GM11168 (cell line): ENCODE results near the gene TPX2.

Experiments used
- in situ Hi-C: fragments of 300-500 bp; cut with MboI; formaldehyde crosslinking; loops from one replicate; pipeline ENCODE4 v1.12.0; 2022; ENCODE audit warnings: low sequenced_read_pairs; ENCODE audit not compliant: unreplicated experiment

The TPX2 gene

DNA sequence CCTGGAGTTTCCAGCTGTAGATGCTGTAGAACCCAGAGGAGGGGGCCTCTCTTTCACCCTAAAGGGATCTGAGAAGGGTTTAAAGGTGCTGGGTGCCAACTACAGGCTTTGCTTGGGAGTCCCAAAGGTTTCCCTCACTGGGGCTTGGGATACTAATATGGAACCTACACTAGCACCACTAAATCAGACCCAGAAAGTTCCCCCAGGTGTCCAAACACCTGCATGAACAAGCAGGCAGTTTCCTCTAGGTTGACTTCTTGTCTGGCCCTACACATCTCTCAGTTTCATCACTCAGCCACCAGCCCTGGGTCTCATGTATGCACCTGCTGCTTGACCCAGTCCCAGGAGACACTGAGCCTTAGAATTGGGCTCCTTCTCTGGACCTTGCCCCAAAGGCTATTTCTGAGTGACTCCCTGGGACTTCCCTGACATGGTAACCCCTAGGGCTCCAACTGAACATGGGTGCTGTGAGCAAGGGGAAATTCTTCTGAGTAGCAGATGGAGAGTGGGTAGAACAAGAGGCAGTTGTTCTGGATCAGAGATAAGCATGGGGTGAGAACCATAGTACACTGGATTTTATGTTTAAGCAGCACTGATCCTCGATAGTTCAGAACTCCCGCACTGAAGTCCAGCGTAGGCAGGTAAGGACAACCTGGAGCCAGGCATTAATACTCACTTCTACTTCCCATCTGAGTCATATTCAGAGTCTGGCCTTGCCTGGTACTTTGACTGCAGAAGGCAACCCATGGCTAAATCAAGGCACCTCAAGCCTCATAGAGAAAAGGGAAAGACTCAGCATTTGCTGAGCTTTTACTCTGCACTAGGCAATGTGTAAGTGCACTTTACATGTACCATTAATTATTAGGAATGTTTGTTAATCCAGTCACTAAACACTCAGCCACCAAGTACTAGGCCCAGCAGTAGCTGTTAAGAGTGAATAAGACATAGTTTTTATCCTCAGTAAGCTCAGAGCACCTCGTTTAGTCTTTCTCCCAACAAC, 33.2 kb upstream of the TPX2 start:
- in situ Hi-C loops = no loop called here

DNA sequence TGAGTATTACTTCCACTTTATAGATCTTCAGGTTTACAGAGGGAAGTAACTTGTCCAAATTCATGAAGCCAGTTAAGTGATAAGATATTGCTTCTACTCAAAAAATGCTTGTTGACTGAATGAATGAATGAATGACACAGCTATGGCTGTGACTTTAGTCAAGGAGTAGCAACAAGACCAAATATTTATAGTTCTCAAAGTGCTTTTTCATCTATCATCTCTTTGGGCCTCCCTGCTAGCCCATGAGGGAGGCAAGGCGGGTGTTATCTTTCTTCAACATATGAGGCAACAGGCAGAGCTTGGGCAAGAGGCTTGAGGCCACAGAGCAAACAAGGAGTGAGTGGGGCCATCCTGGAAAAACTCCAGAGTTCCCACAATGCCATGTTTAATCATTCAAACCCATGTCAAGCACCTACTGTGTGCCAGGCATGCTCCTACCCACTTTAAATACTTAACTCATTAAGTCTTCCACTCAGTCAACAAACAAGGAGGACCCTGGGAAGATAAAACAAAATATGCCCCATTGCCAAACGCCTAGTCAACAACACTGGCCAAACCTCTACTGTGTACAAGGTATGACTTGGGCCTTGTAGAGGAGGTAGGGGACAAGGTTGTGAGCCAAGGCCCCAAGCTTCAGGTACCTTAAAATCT, 32.4 kb upstream of the TPX2 start:
- in situ Hi-C loops = no loop called here

DNA sequence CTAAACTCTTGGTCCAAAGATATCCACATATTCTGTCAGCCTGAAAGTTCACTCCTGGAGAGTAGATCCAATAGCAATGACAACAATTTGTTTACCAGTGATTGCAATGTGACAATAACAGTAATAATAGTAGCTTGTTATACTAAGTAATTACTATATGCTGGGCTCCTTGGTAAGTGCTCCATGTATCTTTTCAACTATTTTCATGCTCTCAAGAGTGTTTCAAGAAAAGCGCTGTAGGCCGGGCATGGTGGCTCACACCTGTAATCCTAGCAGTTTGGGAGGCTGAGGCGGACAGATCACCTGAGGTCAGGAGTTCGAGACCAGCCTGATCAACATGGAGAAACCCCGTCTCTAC, 31.9 kb upstream of the TPX2 start:
- in situ Hi-C loops = no loop called here

DNA sequence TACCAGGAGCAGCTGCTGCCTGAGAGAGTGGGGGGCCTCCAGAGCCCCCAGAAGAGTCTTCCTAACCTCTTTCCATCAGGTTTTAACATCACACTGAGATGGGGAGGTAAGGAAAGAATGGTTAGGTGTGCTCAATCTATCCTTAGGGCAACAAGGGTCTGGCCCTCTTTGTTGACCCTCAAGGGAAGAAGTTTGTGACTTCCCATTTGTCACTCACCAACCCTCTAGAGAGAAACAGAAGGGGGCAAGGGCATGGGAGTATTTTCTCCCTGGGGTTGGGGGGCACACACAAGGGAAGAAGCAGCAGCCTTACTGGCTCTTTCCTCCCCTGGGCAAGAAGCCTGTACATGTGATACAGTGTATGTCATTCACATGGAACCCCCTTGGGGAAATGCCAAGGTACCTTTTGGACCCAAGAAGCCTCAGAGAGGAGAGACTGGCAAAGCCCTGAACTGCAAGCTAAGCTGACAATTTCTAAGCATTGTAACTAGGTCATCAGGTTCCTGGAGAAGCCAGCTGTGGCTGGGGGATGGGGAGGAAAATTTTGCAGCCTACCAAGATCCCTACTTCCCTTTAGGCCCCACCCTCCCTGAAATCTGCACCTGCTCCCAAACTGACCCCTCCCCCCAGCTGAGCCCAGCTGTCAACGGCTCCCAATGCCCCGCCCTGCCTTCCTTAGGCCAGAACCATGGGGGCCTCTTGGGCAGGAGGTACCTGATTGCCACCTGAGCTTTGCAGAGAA, 30.9 kb upstream of the TPX2 start:
- in situ Hi-C loops = no loop called here

DNA sequence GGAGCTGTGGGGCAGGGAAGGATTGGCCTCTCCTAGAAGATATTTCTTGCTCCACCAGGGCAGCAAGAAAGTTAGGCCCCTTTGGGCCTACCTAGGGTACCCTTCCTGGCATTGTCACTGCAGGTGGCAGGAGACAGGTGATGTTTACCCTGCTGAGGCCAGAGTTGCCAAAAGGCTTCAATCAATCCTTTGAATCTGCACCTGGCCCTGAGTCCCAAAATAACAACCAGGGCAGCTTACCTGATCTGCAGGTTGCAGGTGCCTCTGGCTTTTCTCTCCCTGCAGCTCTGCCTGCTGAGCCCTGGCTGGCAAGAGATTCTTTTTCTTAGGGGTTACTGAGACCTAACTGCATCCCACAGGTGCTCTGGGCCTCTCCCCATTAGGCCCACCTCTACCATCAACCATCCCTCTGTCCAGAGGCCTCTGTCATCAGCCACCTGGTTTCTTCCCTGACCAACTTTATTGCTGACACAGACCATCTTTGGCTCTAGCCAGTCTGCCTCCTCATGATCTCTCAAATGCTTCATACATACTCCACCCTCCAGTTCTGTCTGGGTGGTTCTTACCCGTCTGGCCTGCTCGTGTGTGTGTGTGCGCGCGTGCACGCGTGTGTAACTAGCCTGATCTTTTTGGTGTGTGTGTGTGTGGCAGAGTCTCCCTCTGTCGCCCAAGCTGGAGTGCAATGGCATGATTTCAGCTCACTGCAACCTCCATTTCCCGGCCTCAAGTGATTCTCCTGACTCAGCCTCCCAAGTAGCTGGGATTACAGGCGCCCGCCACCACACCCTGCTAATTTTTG, 30.2 kb upstream of the TPX2 start:
- in situ Hi-C loops = no loop called here

DNA sequence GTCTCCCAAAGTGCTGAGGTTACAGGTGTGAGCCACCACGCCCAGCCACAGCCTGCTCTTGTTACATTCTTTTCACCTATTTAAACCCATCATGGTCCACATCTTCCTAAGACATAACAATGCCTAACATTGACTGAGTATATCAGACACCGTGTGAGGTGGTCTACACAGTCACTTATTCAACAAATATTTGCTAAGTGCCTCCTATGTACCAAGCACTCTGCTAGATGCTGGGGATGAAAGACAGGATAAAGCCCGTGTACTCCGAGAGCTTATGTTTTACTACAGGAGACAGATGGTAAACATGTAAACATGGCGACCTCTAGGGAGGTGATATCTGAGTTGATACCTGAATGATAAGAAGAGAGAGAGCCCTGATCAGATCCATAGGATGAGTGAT, 29.2 kb upstream of the TPX2 start:
- in situ Hi-C loops = no loop called here

DNA sequence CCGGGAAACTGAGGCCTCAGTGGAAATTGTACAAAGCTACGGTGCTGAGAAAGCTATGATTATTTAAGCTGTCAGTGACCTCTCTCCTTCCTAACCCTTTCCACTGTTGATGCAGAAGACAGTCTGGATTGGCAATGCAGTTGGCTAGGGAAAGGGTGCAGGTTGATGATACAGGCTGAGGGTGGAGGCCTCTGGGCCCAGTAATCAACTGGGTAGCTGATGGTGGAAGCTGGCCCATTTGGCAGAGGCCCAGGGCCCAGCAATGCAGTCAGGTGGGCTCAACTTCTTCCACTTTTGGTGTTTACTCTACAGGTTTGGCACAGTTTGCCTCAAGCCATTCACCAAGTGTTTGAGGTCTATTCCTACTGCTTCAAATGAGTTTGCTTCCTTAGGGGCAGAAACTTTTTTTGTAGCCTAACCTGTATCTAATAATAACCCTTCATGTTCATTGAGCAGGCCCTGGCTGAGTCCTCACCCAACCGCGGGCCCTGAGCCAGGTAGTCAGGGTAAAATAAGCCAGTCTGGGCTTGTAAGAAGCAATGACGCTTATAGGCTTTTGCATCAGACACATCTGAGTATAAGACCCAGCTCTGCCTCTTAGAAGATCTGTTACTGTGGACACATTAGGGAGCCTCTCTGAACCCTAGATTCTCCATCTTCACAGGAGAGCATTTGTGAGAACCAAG, 28.5 kb upstream of the TPX2 start:
- in situ Hi-C loops = no loop called here

DNA sequence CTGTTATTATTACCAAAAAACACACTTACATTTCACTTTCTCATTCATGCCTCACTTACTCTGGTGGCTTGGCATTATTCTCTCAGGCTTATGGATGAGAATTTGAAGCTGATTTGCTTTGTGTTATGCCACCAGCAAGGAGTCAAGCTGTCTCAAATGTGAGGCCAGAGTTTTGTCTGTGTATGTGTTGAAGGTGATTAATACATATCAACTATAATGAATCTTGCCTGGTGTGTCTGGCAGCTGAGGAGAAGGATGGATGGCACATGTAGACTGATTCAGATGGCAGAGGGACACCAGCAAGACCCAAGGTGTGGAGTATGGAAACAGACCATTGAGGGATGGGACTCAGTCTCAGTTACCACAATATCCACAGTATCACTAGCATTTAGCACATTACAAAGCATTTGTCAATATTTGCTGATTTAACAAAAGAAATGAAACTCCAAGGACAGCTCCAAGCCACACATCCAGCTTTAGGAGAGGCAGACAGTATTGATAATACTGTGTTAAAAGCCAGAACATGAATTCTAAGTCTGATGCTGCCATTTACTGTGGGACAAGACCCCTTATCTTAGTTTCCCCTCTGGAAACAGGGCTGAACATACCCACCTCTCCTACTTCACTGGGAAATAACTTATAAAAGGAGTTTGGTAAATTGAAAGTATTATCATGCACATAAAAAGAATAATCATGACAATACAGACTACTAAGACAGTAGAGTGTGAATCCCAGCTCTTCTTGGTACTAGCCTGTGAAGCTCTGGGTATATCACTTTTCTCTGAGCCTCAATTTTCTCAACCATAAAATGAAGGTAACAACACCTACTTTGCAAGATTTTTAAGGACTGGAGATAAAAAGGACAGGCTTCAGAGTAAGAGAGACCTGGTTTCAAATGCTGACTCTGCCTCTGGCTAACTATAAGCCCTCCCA, 27.6 kb upstream of the TPX2 start:
- in situ Hi-C loops = no loop called here

DNA sequence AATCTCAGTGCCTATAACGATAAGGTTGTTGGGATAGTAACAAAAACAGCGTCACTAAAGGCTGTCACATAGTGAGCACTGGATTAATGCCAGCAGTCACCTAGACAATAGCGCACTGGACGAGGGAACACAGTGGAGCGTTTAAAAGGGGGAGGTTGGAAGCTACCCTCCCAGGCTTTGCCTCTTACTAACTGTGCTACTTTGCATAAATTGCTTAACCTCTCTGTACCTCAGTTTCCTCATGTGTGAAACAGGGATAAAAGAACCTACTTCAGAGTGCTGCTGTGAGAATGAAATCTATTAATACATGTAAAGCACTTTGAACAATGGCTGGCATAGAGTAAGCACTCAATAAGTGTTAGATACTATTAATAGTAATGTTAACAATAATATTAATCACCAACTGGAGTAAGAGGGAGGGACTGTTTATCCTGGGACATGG, 27.0 kb upstream of the TPX2 start:
- in situ Hi-C loops = no loop called here

DNA sequence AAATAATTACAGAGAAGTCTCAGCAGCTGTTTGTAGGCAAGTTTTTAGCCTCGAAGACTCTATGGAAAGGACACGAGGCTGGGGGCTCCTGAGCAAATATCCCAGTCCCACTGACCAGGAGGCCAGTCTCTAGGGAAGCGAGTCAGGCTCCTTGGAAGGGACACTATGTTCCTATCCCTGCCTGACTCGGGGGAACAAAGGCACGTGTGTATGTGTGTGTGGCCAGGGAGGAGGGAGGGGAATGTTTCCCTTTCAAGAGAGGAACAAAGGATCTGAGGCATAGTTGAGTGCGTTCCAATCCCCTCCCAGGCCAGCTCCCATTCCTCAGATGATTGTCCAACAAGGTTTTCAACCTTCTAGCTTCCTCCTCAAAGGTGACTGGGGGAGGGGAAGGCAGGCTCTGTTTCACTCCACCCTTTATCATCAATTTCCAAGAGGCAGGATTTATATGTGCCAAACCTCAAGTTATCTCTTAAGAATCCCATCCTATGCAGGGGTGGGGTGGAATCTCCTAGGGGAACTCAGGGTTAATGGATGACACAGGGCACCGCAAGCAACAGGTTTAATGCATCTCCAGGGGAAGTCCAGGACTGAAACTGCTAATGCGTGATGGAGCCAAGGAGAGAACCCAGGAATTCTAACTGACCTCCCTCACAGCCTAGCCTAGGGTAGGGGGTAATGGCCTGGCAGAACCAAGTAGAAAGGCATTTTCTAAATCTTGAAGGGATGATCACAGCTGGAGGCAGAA, 26.4 kb upstream of the TPX2 start:
- in situ Hi-C loops = no loop called here

DNA sequence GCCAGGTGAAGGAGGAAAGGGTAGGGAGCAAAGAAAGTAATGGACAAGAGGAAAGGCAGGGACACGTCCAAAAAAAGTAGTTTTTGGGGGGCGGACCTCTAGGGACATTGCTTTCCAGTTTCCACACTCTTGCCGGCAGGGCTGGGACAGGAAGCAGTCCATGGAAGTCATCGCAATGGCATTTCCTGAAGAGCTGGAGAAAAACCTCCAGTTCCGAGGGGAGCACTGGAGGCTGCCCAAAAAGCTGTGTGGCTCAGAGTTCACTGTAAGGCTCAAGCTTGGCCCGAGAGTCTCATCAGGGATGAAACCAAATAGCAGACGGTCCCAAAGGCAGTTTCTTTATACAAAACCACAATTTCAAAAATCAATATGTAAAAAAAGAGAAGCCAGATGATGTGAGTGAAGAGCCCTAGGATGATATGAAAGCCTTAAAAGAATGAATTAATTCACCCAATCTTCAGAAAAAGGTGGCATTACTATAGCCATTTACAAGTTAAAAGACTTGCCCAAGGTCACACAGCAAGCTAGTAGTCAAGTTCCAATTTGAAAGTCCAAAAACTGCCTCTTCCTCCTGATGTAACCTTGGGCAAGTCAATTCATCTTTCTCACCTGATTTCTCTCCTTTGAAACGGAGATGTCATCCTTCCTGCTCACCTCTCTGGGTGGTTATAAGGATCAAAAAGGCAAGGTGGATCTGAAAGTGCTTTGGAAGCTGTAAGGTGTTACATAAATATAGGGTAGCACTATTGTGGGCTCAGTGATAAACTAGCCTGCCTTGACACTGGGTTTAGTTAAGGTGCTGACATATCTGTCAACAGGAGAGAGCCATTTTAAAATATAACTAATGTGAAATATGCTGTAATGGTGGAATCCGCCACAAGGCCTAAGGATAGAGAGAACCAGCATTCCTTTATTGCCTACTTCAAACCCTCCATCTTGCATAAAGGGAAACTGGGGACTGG, 25.5 kb upstream of the TPX2 start:
- in situ Hi-C loops = no loop called here

DNA sequence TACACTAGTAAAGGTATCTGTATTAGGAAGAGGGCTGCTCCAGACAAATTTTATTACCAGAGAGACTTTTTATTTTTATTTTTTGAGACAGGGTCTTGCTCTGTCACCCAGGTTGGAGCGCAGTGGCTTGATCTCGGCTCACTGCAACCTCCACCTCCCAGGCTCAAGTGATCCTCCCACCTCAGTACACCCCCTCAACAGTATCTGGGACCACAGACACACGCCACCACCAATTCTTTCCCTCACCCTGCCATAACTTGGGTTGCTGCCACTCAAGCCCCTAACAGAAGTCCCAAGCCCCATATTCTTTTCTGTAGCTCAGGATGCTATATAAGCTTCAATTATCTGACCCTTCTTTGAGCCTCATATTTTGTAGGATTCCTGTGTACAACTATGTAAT, 23.3 kb upstream of the TPX2 start:
- in situ Hi-C loops = loop anchor here (5.0 kb wide), 1 partner anchor 53 kb away; no protein-coding TSS in a partner anchor

DNA sequence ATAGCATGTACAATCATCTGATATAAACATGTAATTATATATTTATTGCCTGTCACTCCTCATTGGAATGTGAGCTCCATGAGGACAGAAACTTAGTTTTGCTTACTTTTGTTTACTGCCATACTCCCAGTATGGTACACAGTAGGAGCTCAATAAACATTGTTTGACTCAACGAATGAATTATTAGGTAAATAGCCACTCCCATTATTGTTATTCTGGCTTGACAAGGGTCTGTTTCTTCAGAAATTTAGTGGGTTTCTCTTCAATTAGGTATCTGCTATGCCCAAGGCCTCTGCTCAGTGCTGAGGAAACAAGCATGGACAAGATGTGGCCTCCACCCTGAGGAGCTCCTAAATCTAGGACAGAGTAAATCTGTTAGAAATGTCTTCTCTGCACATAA, 22.7 kb upstream of the TPX2 start:
- in situ Hi-C loops = loop anchor here (5.0 kb wide), 1 partner anchor 54 kb away; no protein-coding TSS in a partner anchor

DNA sequence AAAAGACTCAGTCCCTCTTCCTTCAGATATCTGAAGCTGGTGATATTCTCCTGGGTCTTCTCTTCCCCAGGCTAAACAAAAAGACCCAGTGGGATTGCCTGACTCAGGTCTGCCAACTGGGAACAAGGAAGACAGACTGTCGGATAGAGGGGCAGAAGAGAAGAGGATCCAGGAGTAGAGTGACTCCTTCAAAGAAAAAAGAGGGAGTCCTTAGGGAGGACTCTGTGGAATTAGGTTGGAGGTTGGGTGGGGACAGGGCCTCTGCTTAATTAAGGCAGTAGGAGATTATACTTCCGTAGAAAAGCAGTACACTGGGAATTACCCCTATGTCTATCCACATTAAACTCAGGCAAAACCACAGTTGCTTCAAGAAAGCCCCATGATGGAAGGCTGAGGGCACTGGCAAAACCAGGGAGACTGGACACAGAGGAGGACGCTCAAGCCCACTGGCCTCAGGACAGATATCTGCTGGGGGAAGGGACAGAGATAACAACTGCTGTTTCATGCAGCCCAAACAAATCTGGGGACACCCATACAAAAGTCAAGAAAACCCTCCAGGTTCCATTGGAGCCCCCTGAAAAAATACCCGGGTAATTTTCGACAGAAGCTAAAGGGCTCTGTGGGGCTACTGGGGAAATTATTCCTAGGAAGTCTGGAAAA, 22.1 kb upstream of the TPX2 start:
- in situ Hi-C loops = loop anchor here (5.0 kb wide), 1 partner anchor 55 kb away; no protein-coding TSS in a partner anchor

DNA sequence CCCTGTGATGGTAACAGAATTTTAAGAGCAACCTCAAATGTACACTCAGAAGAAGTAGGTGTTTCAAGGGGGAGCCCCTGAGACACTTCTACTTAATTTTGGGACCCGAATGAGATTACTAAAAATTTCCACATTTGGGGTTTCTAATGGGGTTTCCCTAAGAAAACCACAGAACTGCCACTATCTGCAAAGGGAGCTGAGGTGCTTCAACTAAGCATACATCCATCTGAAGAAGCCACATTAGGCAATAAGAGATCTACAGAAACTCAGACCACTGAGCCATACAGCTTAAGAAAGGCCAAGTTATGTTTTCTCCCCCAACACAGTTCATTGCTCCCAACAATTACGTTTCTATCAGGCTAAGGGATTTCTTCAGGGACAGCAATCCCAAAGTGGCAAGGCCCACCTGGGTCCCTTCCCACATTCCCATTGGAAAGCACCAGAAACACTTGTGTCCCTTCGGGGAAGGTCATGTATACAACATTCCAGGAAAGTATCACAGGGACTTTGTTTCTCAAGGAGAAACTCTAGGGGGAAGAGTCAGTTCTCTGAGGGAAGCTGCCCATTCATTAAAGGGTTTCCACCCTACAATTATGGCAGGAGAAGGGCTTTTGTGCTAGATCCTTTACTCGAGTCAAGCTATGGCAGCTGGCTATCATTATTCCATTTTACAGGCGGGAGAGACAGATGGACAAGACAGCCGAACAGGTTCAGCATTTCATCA, 21.4 kb upstream of the TPX2 start:
- in situ Hi-C loops = loop anchor here (5.0 kb wide), 1 partner anchor 55 kb away; no protein-coding TSS in a partner anchor
